HPDE6-E6E7 (cell line): ENCODE results near the gene ZNF579.
"Not testable (repeated sequence)": the region's sequence is repeated elsewhere in the genome, so short reads cannot be mapped to it uniquely, and the experiment has no call there.

Source experiments
- DNase-seq: peaks from one replicate; pipeline ENCODE4 v3.0.0; 2011; ENCODE audit warnings: missing footprints; ENCODE audit errors: extremely low spot score

ZNF579 gene

GRCh38 chr19:55593096-55593772 lies 12.6 kb upstream of the ZNF579 start:
- no peak for DNase-seq

GRCh38 chr19:55592391-55593090 lies 11.9 kb upstream of the ZNF579 start:
- DNase-seq = no peak

GRCh38 chr19:55591555-55591954 lies 10.9 kb upstream of the ZNF579 start:
- DNase-seq = no peak

GRCh38 chr19:55590617-55591016 lies 10.0 kb upstream of the ZNF579 start:
- no peak for DNase-seq

GRCh38 chr19:55590109-55590508 lies 9.5 kb upstream of the ZNF579 start:
- no peak for DNase-seq

- DNase-seq = no peak
These were observed 8.1 kb upstream of the ZNF579 start for GRCh38 chr19:55588738-55589137.

GRCh38 chr19:55586976-55587668 lies 6.5 kb upstream of the ZNF579 start:
- peak; percentile 98 for DNase-seq

GRCh38 chr19:55585658-55586339 lies 5.2 kb upstream of the ZNF579 start:
- no peak for DNase-seq

GRCh38 chr19:55584871-55585270 lies 4.2 kb upstream of the ZNF579 start:
- DNase-seq = no peak

- DNase-seq = not testable (repeated sequence)
These were observed 3.2 kb upstream of the ZNF579 start for GRCh38 chr19:55583897-55584296.

GRCh38 chr19:55582284-55582683 lies 1.6 kb upstream of the ZNF579 start:
- DNase-seq = not testable (repeated sequence)

- no peak for DNase-seq
These were observed 1.2 kb upstream of the ZNF579 start for GRCh38 chr19:55581823-55582223.

GRCh38 chr19:55581145-55581822 lies 636 bp upstream of the ZNF579 start:
- DNase-seq = no peak

GRCh38 chr19:55579766-55580621 lies 654 bp downstream of the ZNF579 start:
- no peak for DNase-seq

GRCh38 chr19:55578761-55579747 lies 1.6 kb downstream of the ZNF579 start:
- no peak for DNase-seq

- no peak for DNase-seq
These were observed 2.5 kb downstream of the ZNF579 start for GRCh38 chr19:55578031-55578760.

- DNase-seq = no peak
These were observed 3.9 kb downstream of the ZNF579 start for GRCh38 chr19:55576746-55577145.

GRCh38 chr19:55573929-55574328 lies 6.7 kb downstream of the ZNF579 start:
- not testable (repeated sequence) for DNase-seq

GRCh38 chr19:55569477-55569876 lies 11.2 kb downstream of the ZNF579 start:
- not testable (repeated sequence) for DNase-seq
